ENCODE results near the gene TSPAN9.

- TF ChIP-seq, protein P1, sequence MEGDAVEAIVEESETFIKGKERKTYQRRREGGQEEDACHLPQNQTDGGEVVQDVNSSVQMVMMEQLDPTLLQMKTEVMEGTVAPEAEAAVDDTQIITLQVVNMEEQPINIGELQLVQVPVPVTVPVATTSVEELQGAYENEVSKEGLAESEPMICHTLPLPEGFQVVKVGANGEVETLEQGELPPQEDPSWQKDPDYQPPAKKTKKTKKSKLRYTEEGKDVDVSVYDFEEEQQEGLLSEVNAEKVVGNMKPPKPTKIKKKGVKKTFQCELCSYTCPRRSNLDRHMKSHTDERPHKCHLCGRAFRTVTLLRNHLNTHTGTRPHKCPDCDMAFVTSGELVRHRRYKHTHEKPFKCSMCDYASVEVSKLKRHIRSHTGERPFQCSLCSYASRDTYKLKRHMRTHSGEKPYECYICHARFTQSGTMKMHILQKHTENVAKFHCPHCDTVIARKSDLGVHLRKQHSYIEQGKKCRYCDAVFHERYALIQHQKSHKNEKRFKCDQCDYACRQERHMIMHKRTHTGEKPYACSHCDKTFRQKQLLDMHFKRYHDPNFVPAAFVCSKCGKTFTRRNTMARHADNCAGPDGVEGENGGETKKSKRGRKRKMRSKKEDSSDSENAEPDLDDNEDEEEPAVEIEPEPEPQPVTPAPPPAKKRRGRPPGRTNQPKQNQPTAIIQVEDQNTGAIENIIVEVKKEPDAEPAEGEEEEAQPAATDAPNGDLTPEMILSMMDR (IDR thresholded peaks at IDR 0.05), result no peak
- no peak for TF ChIP-seq POLR2A (IDR thresholded peaks at IDR 0.05)
Measured at GRCh38 chr12:3263282-3263681, 186.1 kb downstream of the TSPAN9 start.

Data from body of pancreas (tissue), 4 donors.